Epidermal melanocyte (primary cell): ENCODE measurements around the gene SMC1B.
"Not testable (repeated sequence)": the region's sequence is repeated elsewhere in the genome, so short reads cannot be mapped to it uniquely, and the experiment has no call there.

Source experiments
- DNase-seq: peaks from one replicate; pipeline ENCODE4 v3.0.0; 2011; ENCODE audit warnings: low spot score; ENCODE audit not compliant: insufficient read length

Gene SMC1B

GRCh38 chr22:45421349-45422055 lies 8.1 kb upstream of the SMC1B start:
- no peak for DNase-seq

- DNase-seq: no peak
These were observed 7.1 kb upstream of the SMC1B start for GRCh38 chr22:45420539-45420938.

DNA sequence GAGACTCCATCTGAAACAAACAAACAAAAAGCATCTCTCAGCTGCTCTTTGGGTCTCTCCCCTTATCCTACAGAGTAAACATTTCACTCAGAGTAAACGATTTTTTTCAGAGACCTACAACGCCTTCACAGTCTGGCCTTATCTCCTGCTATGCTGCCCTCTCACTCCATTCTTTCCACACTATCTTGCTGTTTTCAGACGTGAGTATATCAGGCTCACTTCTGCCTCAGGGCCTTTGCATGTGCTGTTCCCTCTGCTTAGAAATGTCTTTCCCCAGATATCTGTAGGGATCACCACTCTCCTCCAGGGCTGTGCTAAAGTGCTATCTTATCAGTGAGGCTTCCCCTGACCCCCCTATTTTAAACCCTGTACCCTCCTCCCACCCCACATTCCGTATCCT lies 6.6 kb upstream of the SMC1B start:
- no peak for DNase-seq

GRCh38 chr22:45418770-45419138 lies 5.4 kb upstream of the SMC1B start:
- no peak for DNase-seq

DNA sequence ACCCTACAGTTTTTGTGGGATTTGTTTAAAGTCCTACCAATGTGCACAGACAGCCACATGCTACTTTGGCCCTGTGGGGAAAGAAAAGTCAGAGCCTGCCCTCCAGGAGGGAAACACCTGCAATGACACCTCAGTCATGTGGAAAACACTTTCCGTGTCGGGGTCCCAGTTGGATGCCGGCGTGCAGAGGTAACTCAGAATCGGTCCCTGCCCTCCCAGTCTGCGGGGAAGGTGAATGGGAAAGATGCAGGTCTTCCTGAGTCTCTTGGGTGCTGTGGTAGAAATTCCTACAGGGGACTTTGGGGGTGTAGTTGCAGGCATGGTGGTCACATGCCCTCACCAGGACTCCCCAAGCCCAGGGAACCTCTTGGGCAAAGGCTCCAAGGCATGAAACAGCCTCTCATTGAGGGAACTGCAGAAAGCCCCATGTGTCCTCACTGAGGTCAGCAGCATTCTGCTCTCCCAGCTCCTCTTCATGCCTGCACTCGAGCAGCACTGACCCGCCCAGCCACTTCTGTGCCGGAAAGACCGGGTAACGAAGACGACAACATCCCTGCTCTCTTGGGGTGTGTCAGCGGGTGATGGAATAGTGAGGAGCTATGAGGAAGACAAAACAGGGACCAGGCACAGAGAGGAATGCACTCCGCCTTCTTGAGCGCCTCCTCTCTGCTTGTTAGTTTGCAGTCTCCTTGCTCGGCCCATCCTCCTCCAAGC lies 4.8 kb upstream of the SMC1B start:
- no peak for DNase-seq

- no peak for DNase-seq
These were observed 409 bp downstream of the SMC1B start for GRCh38 chr22:45413013-45413367.

GRCh38 chr22:45407793-45408192 lies 5.6 kb downstream of the SMC1B start:
- DNase-seq: no peak

DNA sequence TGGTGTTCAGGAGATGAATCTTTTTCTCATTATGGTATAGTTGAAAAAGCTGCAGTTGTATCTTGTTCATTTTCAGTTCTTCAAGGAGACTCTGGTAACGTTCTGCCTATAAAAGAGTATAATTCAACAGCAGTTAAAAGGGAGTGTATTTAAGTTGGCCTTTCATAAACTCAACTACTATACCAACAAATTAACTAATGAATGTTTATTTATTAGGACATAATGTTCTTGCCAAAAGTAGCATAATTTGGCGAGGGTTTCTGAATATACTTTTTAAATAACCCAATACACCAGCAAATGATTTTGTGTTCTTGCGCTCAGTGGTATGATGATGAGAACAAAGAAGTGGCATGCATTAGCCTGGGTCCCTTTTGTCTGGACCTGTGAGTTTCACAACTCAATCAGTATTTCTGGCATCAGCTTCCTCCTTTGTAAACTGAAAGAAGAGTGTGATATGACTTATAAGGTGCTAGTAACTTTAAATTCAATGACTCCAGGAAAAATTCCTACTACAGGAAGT lies 10.9 kb downstream of the SMC1B start:
- DNase-seq: no peak

DNA sequence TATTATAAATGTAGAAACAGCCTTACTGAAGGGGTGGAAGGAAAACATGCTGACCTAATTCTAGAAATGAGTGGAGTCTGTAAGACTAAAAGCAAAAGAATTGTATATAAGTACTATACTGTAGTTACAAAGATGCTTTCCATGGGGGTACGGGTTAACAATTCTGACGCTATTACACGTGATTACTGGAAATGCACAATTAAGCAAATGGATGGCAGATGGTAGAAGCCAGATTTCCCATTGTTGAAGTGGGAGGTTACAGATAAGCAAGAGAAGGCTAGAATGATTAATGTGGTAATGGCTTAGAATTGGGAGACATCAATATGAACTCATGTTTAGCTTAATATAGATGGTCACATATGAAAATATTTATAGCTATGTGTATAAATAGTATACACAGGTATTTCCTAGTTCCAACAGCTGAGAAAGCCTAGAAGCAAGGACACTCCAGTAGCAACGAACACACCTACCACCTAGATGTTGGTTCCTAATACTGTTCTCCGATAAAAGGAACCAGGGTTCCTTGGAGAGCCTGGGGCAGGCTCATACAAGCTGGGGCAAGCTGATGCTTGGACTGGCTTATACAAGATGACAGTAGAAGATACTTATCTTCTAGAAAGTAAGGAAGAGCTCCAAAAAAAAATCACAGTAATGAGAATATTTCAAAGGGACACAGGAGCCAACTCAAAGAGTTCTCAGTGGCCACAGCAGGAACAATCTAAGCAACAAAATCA lies 13.5 kb downstream of the SMC1B start:
- DNase-seq: no peak

DNA sequence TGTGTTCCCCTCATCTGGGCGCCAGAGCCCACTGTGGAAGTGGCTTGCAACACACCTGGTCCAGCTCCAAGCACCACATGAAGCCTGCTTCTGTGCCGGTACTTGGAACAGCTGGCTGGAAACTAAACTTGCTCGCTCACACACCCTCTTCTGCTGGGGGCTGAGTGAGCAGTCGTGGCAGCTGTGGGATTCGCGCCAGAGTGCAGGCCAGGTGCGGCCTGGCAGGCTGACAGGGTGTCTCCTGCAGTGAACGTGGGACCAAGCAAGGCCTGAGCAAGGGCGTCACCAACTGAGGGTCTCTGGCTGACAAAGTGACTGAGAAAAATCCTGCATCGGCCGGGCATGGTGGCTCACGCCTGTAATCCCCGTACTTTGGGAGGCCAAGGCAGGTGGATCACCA lies 15.2 kb downstream of the SMC1B start:
- DNase-seq: no peak

GRCh38 chr22:45397806-45398205 lies 15.6 kb downstream of the SMC1B start:
- DNase-seq: no peak

GRCh38 chr22:45389546-45389945 lies 23.9 kb downstream of the SMC1B start:
- DNase-seq: no peak

GRCh38 chr22:45381348-45381747 lies 32.1 kb downstream of the SMC1B start:
- DNase-seq: no peak

GRCh38 chr22:45376703-45377102 lies 36.7 kb downstream of the SMC1B start:
- DNase-seq: no peak

DNA sequence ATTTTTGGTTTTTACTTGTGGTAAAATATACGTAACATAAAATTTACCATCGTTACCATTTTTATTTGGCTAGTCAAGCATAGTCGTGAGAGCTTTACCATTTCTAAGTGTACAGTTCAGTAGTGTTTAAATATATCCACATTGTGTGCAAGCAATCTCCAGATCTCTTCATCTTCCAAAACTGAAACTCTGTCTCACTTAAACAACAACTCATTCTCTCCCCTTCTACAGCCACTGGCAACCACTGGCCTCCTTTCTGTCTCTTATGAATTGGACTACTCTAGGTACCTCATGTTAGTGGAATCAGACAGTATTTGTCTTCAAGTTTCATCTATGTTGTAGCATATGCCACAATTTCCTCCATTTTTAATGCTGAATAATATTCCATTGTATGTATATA lies 37.4 kb downstream of the SMC1B start:
- no peak for DNase-seq

DNA sequence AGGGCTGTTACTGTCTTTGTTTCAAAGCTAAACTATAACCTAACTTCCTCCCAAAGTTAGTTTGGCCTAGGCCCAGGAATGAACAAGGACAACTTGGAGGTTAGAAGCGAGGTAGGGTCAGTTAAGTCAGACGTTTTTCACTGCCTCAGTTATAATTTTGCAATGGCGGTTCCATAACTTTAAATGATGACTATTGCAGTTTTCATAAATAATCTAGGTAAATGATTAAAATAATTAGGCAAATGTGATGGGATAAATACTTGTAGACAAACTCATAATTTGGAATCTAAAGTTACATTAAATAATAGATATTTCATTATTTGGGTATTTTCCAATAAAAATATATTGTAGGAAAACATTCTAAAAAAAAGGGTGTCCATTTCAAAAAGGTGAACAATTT lies 39.8 kb downstream of the SMC1B start:
- DNase-seq: not testable (repeated sequence)

GRCh38 chr22:45366713-45367112 lies 46.7 kb downstream of the SMC1B start:
- DNase-seq: no peak

DNA sequence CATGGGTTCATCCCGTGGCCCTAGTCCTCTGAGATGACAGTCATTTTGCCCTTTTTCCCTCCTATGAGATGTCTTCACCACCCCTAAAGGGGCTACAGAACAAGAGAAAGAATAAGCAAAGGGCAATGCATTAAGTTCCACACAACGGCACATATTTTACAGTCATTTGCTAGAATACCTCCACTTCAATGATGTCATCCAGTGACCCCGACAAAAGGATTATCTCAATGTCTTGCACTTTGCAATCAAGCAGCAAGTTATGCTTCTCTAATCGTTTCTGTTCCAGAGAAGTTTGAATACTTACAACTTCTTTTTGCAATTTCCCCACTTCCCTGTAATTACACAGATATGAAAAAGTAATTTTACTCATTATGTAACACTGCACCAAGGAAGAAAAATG lies 53.8 kb downstream of the SMC1B start:
- DNase-seq: no peak

- no peak for DNase-seq
These were observed 55.3 kb downstream of the SMC1B start for GRCh38 chr22:45358127-45358526.

- DNase-seq: no peak
These were observed 55.9 kb downstream of the SMC1B start for GRCh38 chr22:45357490-45357889.

GRCh38 chr22:45353786-45354185 lies 59.6 kb downstream of the SMC1B start:
- DNase-seq: no peak

DNA sequence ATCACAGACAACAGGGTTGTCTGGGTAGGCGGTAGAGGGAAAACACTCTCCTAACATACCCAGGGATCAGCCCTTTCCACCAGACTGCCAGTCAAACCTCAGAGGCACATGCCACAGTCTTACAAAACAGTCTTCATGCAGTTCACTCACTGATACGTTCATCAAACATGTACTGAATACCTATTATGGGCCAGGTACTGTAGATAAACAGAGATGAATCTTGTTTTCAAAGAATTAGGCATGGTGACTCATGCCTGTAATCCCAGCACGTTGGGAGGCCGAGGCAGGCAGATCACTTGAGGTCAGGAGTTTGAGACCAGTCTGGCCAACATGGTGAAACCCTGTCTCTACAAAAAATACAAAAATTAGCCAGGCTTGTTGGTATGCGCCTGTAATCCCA lies 60.6 kb downstream of the SMC1B start:
- not testable (repeated sequence) for DNase-seq
